ENCODE measurements around the gene ZBED3. TPM values are rescaled to one million over a fixed set of nuclear protein-coding genes. Genes with fewer than 3 reads are reported as not detected.
A peak's percentile ranks its signal among the peaks of the same experiment; 100 is the strongest.

Gene ZBED3
- total RNA-seq, 2 experiments from 2014 or later = 3.6 to 13.2 TPM

DNA sequence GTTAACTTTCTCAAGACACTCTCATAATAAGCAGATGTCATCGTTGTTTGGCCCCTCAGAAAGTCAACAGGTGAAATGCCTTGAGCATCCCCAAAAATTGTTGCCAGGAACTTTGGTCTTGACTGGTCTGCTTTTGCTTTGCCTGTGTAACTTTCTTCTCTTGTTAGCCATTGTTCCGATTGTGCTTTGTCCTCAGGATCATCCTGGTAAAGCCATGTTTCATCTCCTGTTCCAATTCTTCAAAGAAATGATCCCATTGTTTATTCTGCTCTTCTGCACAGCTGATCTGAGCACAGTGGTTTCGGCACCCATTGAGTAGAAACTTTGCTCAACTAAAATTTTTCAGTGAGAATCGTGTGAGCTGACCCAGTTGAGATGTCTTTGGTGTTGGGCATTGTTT, 8.1 kb upstream of the ZBED3 start:
- TF ChIP-seq, protein P1, sequence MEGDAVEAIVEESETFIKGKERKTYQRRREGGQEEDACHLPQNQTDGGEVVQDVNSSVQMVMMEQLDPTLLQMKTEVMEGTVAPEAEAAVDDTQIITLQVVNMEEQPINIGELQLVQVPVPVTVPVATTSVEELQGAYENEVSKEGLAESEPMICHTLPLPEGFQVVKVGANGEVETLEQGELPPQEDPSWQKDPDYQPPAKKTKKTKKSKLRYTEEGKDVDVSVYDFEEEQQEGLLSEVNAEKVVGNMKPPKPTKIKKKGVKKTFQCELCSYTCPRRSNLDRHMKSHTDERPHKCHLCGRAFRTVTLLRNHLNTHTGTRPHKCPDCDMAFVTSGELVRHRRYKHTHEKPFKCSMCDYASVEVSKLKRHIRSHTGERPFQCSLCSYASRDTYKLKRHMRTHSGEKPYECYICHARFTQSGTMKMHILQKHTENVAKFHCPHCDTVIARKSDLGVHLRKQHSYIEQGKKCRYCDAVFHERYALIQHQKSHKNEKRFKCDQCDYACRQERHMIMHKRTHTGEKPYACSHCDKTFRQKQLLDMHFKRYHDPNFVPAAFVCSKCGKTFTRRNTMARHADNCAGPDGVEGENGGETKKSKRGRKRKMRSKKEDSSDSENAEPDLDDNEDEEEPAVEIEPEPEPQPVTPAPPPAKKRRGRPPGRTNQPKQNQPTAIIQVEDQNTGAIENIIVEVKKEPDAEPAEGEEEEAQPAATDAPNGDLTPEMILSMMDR (conservative IDR thresholded peaks at IDR 0.05; ENCODE audit: low read length) = no peak
- no peak for TF ChIP-seq EZH2phosphoT487 (IDR thresholded peaks at IDR 0.05; ENCODE audit: borderline replicate concordance, low read depth, low read length)
- ChIA-PET POLR2A (interaction anchor here (0.7 to 1.4 kb wide), 3 partner anchors 11 to 597 kb away, joined by 3 to 4 read pairs (median 4); no protein-coding TSS in a partner anchor), CTCF (ENCODE audit: unreplicated experiment) (no interaction called here)
- no peaks in the 10 kb centered on the region for H3K4me1 ChIP-seq (ENCODE audit: insufficient read depth, low read length, poor library complexity, severe bottlenecking)
- BruUV-seq (replicated peaks) = no TSS peak
- no peak overlapping the region for H3K27ac ChIP-seq (ENCODE audit: low read depth, low read length, poor library complexity, severe bottlenecking)
- no peak overlapping the region for H3K4me2 ChIP-seq (ENCODE audit: low read length)
- DNase-seq (ENCODE audit: low spot score) = no peak
- H4K20me1 ChIP-seq (ENCODE audit: insufficient read depth, low read length) = no peaks in the 10 kb centered on the region
- intact Hi-C loops (cut with micrococcal nuclease; ENCODE audit: unreplicated experiment) = no loop called here
- no peaks in the 10 kb centered on the region for H3K9me3 ChIP-seq (ENCODE audit: low read length)
- H3K36me3 ChIP-seq (ENCODE audit: insufficient read depth, low read length) = peaks cover 6% of the 10 kb centered on the region; the same call in 1 of the 2 replicates
- H3K79me2 ChIP-seq (ENCODE audit: insufficient read depth, low read depth, low read length) = no peaks in the 10 kb centered on the region
- no peak overlapping the region for H3K4me3 ChIP-seq (ENCODE audit: low read depth, low read length, poor library complexity, severe bottlenecking)
- H3K9me2 ChIP-seq (ENCODE audit: insufficient read depth, low read length) = no peaks in the 10 kb centered on the region
- no peak overlapping the region for H2AFZ ChIP-seq (ENCODE audit: low read length)

DNA sequence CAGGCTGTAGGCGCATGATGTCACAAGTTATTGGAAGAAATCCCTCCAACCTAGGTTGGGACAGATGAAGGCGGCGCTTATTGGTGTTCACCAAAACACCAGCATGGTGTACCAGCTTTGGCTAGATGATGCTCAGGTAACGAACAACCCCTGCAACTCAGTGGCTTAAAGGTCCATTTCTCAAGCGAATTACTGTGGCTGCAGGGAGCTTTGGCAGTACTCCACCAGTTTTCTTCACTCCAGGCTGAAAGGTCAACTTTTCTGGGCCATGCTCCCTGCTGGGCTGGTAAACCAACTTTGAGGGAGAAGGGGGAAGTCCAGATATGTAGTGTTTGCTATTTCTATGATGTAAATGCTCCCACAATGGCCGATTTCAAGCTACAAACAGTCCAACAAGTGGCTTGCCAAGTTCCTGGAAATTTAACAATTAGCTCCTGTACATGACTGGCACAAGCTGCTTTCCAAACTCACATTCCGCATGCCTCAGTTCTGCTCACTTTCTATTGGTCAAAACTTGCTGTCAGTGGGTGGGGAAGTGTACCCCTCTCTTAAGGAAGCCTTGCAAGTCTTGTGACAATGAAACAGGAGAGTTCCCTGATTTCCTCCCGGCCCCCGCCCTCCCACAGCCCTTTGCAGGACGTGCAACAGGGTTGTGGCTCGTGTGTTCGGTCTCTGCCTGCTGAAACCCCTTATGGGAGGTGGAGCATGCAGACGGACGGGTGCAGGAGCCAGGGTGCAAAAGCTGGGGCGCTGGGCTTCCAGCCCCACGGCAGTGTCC, 588 bp upstream of the ZBED3 start:
- H3K4me3 ChIP-seq (ENCODE audit: low read depth, low read length, poor library complexity, severe bottlenecking) = peak overlapping the region; percentile 76
- H3K9me3 ChIP-seq (ENCODE audit: low read length) = no peaks in the 10 kb centered on the region
- ChIA-PET CTCF (ENCODE audit: unreplicated experiment) (no interaction called here), POLR2A (interaction anchor here (0.7 to 0.8 kb wide), 3 partner anchors 9 to 1770 kb away, joined by 3 to 5 read pairs (median 3); no protein-coding TSS in a partner anchor)
- H4K20me1 ChIP-seq (ENCODE audit: insufficient read depth, low read length) = no peaks in the 10 kb centered on the region
- H2AFZ ChIP-seq (ENCODE audit: low read length) = peak overlapping the region; percentile 90
- BruUV-seq (replicated peaks) = no TSS peak
- peak overlapping the region; percentile 78 for H3K27ac ChIP-seq (ENCODE audit: low read depth, low read length, poor library complexity, severe bottlenecking)
- TF ChIP-seq EZH2phosphoT487 (IDR thresholded peaks at IDR 0.05; ENCODE audit: borderline replicate concordance, low read depth, low read length) = no peak
- TF ChIP-seq, protein P1 (conservative IDR thresholded peaks at IDR 0.05; ENCODE audit: low read length) = no peak
- H3K79me2 ChIP-seq (ENCODE audit: insufficient read depth, low read depth, low read length) = peaks cover 10% of the 10 kb centered on the region; the same call in 1 of the 2 replicates
- H3K36me3 ChIP-seq (ENCODE audit: insufficient read depth, low read length) = peaks cover 23% of the 10 kb centered on the region
- no peaks in the 10 kb centered on the region for H3K9me2 ChIP-seq (ENCODE audit: insufficient read depth, low read length)
- intact Hi-C loops (cut with micrococcal nuclease; ENCODE audit: unreplicated experiment) = loop anchor here (2.0 kb wide), 1 partner anchor 403 kb away; no protein-coding TSS in a partner anchor
- H3K4me2 ChIP-seq (ENCODE audit: low read length) = peak overlapping the region; percentile 86
- no peak for DNase-seq (ENCODE audit: low spot score)
- H3K4me1 ChIP-seq (ENCODE audit: insufficient read depth, low read length, poor library complexity, severe bottlenecking) = peaks cover 31% of the 10 kb centered on the region

DNA sequence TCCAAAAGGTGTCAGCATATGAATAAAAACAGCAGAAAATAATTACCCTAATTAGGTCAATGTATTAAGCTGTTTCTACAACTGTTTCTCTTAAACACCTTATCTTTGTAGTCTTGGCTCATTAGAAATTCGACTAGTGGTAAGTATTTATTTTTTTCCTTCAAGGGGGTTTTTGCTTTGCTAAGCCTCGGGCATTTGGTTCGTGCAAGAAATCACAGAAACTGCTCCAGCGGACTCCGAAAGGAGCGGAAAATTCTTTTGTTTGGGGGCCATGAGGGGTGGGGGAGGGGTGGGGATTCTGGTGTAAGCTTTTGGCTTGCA, 757 bp downstream of the ZBED3 start:
- no peak for DNase-seq (ENCODE audit: low spot score)
- Histone ChIP-seq H2AFZ (ENCODE audit: low read length) (peak overlapping the region; percentile 90), H3K9me3 (ENCODE audit: low read length) (no peaks in the 10 kb centered on the region), H3K9me2 (ENCODE audit: insufficient read depth, low read length) (no peaks in the 10 kb centered on the region), H3K27ac (ENCODE audit: low read depth, low read length, poor library complexity, severe bottlenecking) (peak overlapping the region; percentile 78), H3K4me3 (ENCODE audit: low read depth, low read length, poor library complexity, severe bottlenecking) (peak overlapping the region; percentile 76), H3K79me2 (ENCODE audit: insufficient read depth, low read depth, low read length) (peaks cover 10% of the 10 kb centered on the region; the same call in 1 of the 2 replicates), H3K4me1 (ENCODE audit: insufficient read depth, low read length, poor library complexity, severe bottlenecking) (peaks cover 31% of the 10 kb centered on the region), H4K20me1 (ENCODE audit: insufficient read depth, low read length) (no peaks in the 10 kb centered on the region), H3K36me3 (ENCODE audit: insufficient read depth, low read length) (peaks cover 26% of the 10 kb centered on the region), H3K4me2 (ENCODE audit: low read length) (peak overlapping the region; percentile 86)
- BruUV-seq (replicated peaks) = no TSS peak
- TF ChIP-seq, protein P1 (conservative IDR thresholded peaks at IDR 0.05; ENCODE audit: low read length) = no peak
- TF ChIP-seq EZH2phosphoT487 (IDR thresholded peaks at IDR 0.05; ENCODE audit: borderline replicate concordance, low read depth, low read length) = no peak
- intact Hi-C loops (cut with micrococcal nuclease; ENCODE audit: unreplicated experiment) = loop anchor here (2.0 kb wide), 1 partner anchor 404 kb away; no protein-coding TSS in a partner anchor
- POLR2A ChIA-PET = interaction anchor here (0.5 to 1.2 kb wide), 5 partner anchors 13 to 1021 kb away, joined by 3 to 4 read pairs (median 3); no protein-coding TSS in a partner anchor
- CTCF ChIA-PET (ENCODE audit: unreplicated experiment) = no interaction called here
